DOHH2 (cell line): ENCODE data around the gene PCDHGC4.

Experiments
- CTCF ChIP-seq: fragments of 200-600 bp; sonication (generic); IDR thresholded peaks from one replicate; pipeline ENCODE4 v1.5.1; 2014; ENCODE audit warnings: antibody characterized with exemption, mild to moderate bottlenecking, low read depth, low read length; ENCODE audit not compliant: poor library complexity, severe bottlenecking
- EZH2phosphoT487 ChIP-seq: fragments of 200-600 bp; sonication (generic); IDR thresholded peaks from 2 replicates; pipeline ENCODE4 v1.6.1; 2017; ENCODE audit warnings: borderline replicate concordance, mild to moderate bottlenecking, antibody characterized with exemption, low read length, moderate library complexity, mixed read lengths

- TF ChIP-seq CTCF (no peak), EZH2phosphoT487 (no peak)
Observed at GRCh38 chr5:141532726-141533125, 47.9 kb downstream of the PCDHGC4 start.
